ENCODE data around the gene BTNL2.
A peak's percentile ranks its signal among the peaks of the same experiment; 100 is the strongest.

BTNL2 gene

GRCh38 chr6:32415521-32416019, 8.6 kb upstream of the BTNL2 start:
- H3K27ac ChIP-seq: no peak overlapping the region
- TF ChIP-seq ZFX (IDR thresholded peaks at IDR 0.05; ENCODE audit: borderline replicate concordance) (no peak), CTCF (IDR thresholded peaks at IDR 0.05) (peak; percentile 96)

GRCh38 chr6:32413427-32414047, 6.6 kb upstream of the BTNL2 start:
- peak; percentile 97 for TF ChIP-seq CTCF (IDR thresholded peaks at IDR 0.05)
- TF ChIP-seq ZFX (IDR thresholded peaks at IDR 0.05; ENCODE audit: borderline replicate concordance): no peak
- H3K27ac ChIP-seq: no peak overlapping the region

- TF ChIP-seq CTCF (IDR thresholded peaks at IDR 0.05): no peak
- peak overlapping the region; percentile 47 for H3K27ac ChIP-seq
Measured at GRCh38 chr6:32411566-32412327, 4.8 kb upstream of the BTNL2 start.

GRCh38 chr6:32410906-32411305, 3.9 kb upstream of the BTNL2 start:
- no peak overlapping the region for H3K27ac ChIP-seq
- no peak for TF ChIP-seq ZFX (IDR thresholded peaks at IDR 0.05; ENCODE audit: borderline replicate concordance)
- TF ChIP-seq CTCF (IDR thresholded peaks at IDR 0.05): no peak

GRCh38 chr6:32406197-32406596, 784 bp downstream of the BTNL2 start:
- 0 out of 2 replicates have a peak overlapping the region, but pooled peaks have one; percentile 32 for H3K27ac ChIP-seq
- TF ChIP-seq ZFX (IDR thresholded peaks at IDR 0.05; ENCODE audit: borderline replicate concordance): no peak
- TF ChIP-seq CTCF (IDR thresholded peaks at IDR 0.05): no peak

GRCh38 chr6:32405656-32406055, 1.3 kb downstream of the BTNL2 start:
- H3K27ac ChIP-seq: 0 out of 2 replicates have a peak overlapping the region, but pooled peaks have one; percentile 32
- TF ChIP-seq ZFX (IDR thresholded peaks at IDR 0.05; ENCODE audit: borderline replicate concordance) (no peak), CTCF (IDR thresholded peaks at IDR 0.05) (no peak)

- TF ChIP-seq CTCF (IDR thresholded peaks at IDR 0.05): no peak
- no peak overlapping the region for H3K27ac ChIP-seq
Measured at GRCh38 chr6:32402812-32403211, 4.2 kb downstream of the BTNL2 start.
